ENCODE measurements around the gene GLT8D1. TPM values are rescaled to one million over a fixed set of nuclear protein-coding genes. Genes with fewer than 3 reads are reported as not detected.

GLT8D1 gene
- total and polyA plus RNA-seq, 9 of the 15 experiments (the other 6 are each of a cell fraction or from before 2014, with no cell fraction given): 14.1 to 65.9 (median 33.7) TPM

DNA sequence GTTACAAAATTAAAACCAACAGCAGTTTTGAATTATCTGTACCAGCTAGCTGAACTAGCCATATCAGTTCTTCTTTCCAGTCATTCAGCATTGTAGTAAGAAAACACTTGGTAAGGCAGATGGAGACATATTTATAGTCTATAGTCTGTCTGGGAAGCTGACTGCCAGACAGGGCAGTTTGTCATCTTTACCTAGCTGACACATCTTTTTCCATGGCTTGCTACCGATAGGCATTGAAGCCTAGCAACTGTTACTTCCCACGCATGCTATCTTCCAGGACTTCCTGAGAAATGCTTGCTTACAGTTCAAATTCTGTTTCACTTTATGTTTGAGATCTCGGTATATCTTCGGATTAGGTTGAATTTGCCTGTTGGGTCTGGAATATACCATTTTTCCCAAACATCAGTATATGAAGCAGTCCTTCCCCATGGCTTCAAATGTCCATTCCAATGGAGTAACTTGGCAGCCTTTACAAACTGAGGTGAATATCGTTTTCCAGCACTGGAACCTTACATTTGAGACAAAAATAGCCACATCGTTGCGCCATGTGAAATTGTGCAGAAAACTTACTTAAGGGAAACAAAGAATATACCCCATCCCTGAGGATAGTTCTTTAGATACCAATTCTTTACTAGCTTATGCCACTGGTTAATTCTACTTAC, 10.9 kb downstream of the GLT8D1 start (continued):
- TF ChIP-seq SAP30 (IDR thresholded peaks at IDR 0.05; ENCODE audit: borderline replicate concordance, insufficient read depth, low read depth, low read length, poor library complexity, severe bottlenecking) (no peak), BRF1 (IDR thresholded peaks at IDR 0.05; ENCODE audit: borderline replicate concordance, extremely low read depth, insufficient read length) (no peak), PRMT5 (CRISPR knock-in tag; IDR thresholded peaks at IDR 0.05) (no peak), CBFA2T2 (conservative IDR thresholded peaks at IDR 0.05) (0 out of 2 replicates have a peak, but pooled peaks have one; percentile 16), POLR2AphosphoS5 (IDR thresholded peaks at IDR 0.05; ENCODE audit: control insufficient read depth, insufficient read depth, low read depth, low read length) (no peak), TCFL5 (CRISPR knock-in tag; conservative IDR thresholded peaks at IDR 0.05) (no peak), PML (IDR thresholded peaks at IDR 0.05; ENCODE audit: low read length) (no peak; the same call in 1 of the 2 replicates), POLR2B (IDR thresholded peaks at IDR 0.05; ENCODE audit: low read depth, partially characterized antibody) (peak; percentile 33), MEIS2 (IDR thresholded peaks at IDR 0.05; ENCODE audit: partially characterized antibody) (peak; percentile 97), ZNF431 (CRISPR knock-in tag; IDR thresholded peaks at IDR 0.05) (peak; percentile 52; the same call in 1 of the 2 replicates), ZKSCAN1 (IDR thresholded peaks at IDR 0.05; ENCODE audit: low read depth, low read length) (peak; percentile 62; the same call in 1 of the 2 replicates), ZNF551 (CRISPR knock-in tag; IDR thresholded peaks at IDR 0.05) (no peak), ZKSCAN3 (CRISPR knock-in tag; IDR thresholded peaks at IDR 0.05) (no peak), ETV1 (tag; conservative IDR thresholded peaks at IDR 0.05; ENCODE audit: low read depth) (peak; percentile 75; the same call in 1 of the 2 replicates), NEUROD1 (IDR thresholded peaks at IDR 0.05; ENCODE audit: borderline replicate concordance, low read depth, low read length, partially characterized antibody) (no peak), ZNF263 (CRISPR knock-in tag; IDR thresholded peaks at IDR 0.05; ENCODE audit: borderline replicate concordance) (peak; percentile 16; the same call in 1 of the 2 replicates), SMAD4 (CRISPR knock-in tag; conservative IDR thresholded peaks at IDR 0.05) (peak; percentile 99)
- TF ChIP-seq, protein P1, sequence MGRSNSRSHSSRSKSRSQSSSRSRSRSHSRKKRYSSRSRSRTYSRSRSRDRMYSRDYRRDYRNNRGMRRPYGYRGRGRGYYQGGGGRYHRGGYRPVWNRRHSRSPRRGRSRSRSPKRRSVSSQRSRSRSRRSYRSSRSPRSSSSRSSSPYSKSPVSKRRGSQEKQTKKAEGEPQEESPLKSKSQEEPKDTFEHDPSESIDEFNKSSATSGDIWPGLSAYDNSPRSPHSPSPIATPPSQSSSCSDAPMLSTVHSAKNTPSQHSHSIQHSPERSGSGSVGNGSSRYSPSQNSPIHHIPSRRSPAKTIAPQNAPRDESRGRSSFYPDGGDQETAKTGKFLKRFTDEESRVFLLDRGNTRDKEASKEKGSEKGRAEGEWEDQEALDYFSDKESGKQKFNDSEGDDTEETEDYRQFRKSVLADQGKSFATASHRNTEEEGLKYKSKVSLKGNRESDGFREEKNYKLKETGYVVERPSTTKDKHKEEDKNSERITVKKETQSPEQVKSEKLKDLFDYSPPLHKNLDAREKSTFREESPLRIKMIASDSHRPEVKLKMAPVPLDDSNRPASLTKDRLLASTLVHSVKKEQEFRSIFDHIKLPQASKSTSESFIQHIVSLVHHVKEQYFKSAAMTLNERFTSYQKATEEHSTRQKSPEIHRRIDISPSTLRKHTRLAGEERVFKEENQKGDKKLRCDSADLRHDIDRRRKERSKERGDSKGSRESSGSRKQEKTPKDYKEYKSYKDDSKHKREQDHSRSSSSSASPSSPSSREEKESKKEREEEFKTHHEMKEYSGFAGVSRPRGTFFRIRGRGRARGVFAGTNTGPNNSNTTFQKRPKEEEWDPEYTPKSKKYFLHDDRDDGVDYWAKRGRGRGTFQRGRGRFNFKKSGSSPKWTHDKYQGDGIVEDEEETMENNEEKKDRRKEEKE (IDR thresholded peaks at IDR 0.05; ENCODE audit: borderline replicate concordance in 1 of 2, control insufficient read depth in 1 of 2, low read depth in 2 of 2, low read length in 1 of 2): no peak
- TF ChIP-seq, protein P2, sequence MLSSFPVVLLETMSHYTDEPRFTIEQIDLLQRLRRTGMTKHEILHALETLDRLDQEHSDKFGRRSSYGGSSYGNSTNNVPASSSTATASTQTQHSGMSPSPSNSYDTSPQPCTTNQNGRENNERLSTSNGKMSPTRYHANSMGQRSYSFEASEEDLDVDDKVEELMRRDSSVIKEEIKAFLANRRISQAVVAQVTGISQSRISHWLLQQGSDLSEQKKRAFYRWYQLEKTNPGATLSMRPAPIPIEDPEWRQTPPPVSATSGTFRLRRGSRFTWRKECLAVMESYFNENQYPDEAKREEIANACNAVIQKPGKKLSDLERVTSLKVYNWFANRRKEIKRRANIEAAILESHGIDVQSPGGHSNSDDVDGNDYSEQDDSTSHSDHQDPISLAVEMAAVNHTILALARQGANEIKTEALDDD (IDR thresholded peaks at IDR 0.05): peak; percentile 39; the same call in 1 of the 2 replicates
- TF ChIP-seq, protein P3, sequence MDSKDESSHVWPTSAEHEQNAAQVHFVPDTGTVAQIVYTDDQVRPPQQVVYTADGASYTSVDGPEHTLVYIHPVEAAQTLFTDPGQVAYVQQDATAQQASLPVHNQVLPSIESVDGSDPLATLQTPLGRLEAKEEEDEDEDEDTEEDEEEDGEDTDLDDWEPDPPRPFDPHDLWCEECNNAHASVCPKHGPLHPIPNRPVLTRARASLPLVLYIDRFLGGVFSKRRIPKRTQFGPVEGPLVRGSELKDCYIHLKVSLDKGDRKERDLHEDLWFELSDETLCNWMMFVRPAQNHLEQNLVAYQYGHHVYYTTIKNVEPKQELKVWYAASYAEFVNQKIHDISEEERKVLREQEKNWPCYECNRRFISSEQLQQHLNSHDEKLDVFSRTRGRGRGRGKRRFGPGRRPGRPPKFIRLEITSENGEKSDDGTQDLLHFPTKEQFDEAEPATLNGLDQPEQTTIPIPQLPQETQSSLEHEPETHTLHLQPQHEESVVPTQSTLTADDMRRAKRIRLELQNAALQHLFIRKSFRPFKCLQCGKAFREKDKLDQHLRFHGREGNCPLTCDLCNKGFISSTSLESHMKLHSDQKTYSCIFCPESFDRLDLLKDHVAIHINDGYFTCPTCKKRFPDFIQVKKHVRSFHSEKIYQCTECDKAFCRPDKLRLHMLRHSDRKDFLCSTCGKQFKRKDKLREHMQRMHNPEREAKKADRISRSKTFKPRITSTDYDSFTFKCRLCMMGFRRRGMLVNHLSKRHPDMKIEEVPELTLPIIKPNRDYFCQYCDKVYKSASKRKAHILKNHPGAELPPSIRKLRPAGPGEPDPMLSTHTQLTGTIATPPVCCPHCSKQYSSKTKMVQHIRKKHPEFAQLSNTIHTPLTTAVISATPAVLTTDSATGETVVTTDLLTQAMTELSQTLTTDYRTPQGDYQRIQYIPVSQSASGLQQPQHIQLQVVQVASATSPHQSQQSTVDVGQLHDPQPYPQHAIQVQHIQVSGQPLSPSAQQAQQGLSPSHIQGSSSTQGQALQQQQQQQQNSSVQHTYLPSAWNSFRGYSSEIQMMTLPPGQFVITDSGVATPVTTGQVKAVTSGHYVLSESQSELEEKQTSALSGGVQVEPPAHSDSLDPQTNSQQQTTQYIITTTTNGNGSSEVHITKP (IDR thresholded peaks at IDR 0.05; ENCODE audit: partially characterized antibody): peak; percentile 67
